Hepatocyte (in vitro differentiated cells): Measurements from ENCODE around the gene ANO2. TPM values are rescaled to one million over a fixed set of nuclear protein-coding genes. Genes with fewer than 3 reads are reported as not detected.

Experiments
- DNase-seq: peaks from one replicate; pipeline ENCODE4 v3.0.0-alpha.2; 2016; ENCODE audit warnings: low spot score
- H2AFZ ChIP-seq: fragments of 200-600 bp; sonication (generic); 2 replicates; pipeline ENCODE4 v1.6.0; 2016; ENCODE audit warnings: antibody characterized with exemption, mild to moderate bottlenecking
- H3K27ac ChIP-seq: fragments of 200-600 bp; sonication (generic); 2 replicates; pipeline ENCODE4 v1.5.1; 2016; ENCODE audit warnings: mild to moderate bottlenecking
- H3K27me3 ChIP-seq: fragments of 200-600 bp; sonication (generic); 2 replicates; pipeline ENCODE4 v1.6.1; 2016
- H3K36me3 ChIP-seq: fragments of 200-600 bp; sonication (generic); replicated peaks from 2 replicates; pipeline ENCODE4 v1.5.1; 2016; ENCODE audit warnings: low read depth; ENCODE audit not compliant: insufficient read depth
- H3K4me1 ChIP-seq: fragments of 200-600 bp; sonication (generic); 2 replicates; pipeline ENCODE4 v1.5.1; 2016; ENCODE audit warnings: mild to moderate bottlenecking, moderate library complexity; ENCODE audit not compliant: insufficient read depth
- H3K4me2 ChIP-seq: fragments of 200-600 bp; sonication (generic); 2 replicates; pipeline ENCODE4 v1.6.0; 2016
- H3K4me3 ChIP-seq: fragments of 200-600 bp; sonication (generic); 2 replicates; pipeline ENCODE4 v1.5.1; 2016; ENCODE audit warnings: mild to moderate bottlenecking
- H3K79me2 ChIP-seq: fragments of 200-600 bp; sonication (generic); 2 replicates; pipeline ENCODE4 v1.6.0; 2017; ENCODE audit warnings: mild to moderate bottlenecking
- H3K9me2 ChIP-seq: fragments of 200-600 bp; sonication (generic); replicated peaks from 2 replicates; pipeline ENCODE4 v1.6.0; 2017; ENCODE audit warnings: mild to moderate bottlenecking; ENCODE audit not compliant: insufficient read depth
- H3K9me3 ChIP-seq: fragments of 200-600 bp; sonication (generic); 2 replicates; pipeline ENCODE4 v1.5.1; 2016; ENCODE audit warnings: low read depth, mild to moderate bottlenecking
- H4K20me1 ChIP-seq: fragments of 200-600 bp; sonication (generic); 2 replicates; pipeline ENCODE4 v1.6.0; 2016; ENCODE audit warnings: mild to moderate bottlenecking; ENCODE audit not compliant: insufficient read depth, poor library complexity, severe bottlenecking
- CTCF ChIP-seq: fragments of 200-600 bp; sonication (generic); IDR thresholded peaks from 2 replicates; pipeline ENCODE4 v1.5.1; 2016; ENCODE audit warnings: antibody characterized with exemption, mild to moderate bottlenecking; ENCODE audit not compliant: poor library complexity
- EZH2 ChIP-seq: fragments of 200-600 bp; sonication (generic); IDR thresholded peaks from 2 replicates; pipeline ENCODE4 v1.6.1; 2016; ENCODE audit warnings: antibody characterized with exemption, mild to moderate bottlenecking, borderline replicate concordance
- EZH2phosphoT487 ChIP-seq: fragments of 200-600 bp; sonication (generic); IDR thresholded peaks from one replicate; pipeline ENCODE4 v1.6.1; 2018; ENCODE audit warnings: antibody characterized with exemption, mild to moderate bottlenecking, low read depth, moderate library complexity; ENCODE audit not compliant: unreplicated experiment, severe bottlenecking
- WGBS: methylation state at CpG from one replicate; pipeline ENCODE4 v1.1.6; 2016; ENCODE audit warnings: low lambda C conversion rate; ENCODE audit errors: missing lambda C conversion rate; 5-methylcytosine and 5-hydroxymethylcytosine counted together
- polyA plus RNA-seq: library from polyadenylated mRNA; unstranded; fragments of >200 nt; fragmentation: Nextera tagmentation; extraction: Ambion mirVana; gene quantifications from 2 replicates; pipeline ENCODE4 v1.2.1, GENCODE V29; 2016
- total RNA-seq: library from RNA; depleted of rRNA; stranded (reverse); fragments of >200 nt; gene quantifications from 2 replicates; pipeline ENCODE4 v1.2.3, GENCODE V29; 2014

ANO2 gene
- total and polyA plus RNA-seq, 2 experiments from 2014 or later: 1.0 to 1.9 TPM

GRCh38 chr12:5921966-5922899 is 22.8 kb downstream of the ANO2 start:
- DNase-seq: no peak
- no peak for TF ChIP-seq EZH2
- no peak for TF ChIP-seq EZH2phosphoT487
- no peak overlapping the region for H3K4me2 ChIP-seq
- no peaks in the 10 kb centered on the region for H3K79me2 ChIP-seq
- H3K9me2 ChIP-seq: no peaks in the 10 kb centered on the region
- no peaks in the 10 kb centered on the region for H3K36me3 ChIP-seq
- peaks cover 12% of the 10 kb centered on the region for H3K27me3 ChIP-seq
- no peak overlapping the region for H3K4me3 ChIP-seq
- no peaks in the 10 kb centered on the region for H4K20me1 ChIP-seq
- H3K9me3 ChIP-seq: no peaks in the 10 kb centered on the region
- H3K4me1 ChIP-seq: no peaks in the 10 kb centered on the region
- H3K27ac ChIP-seq: no peak overlapping the region
- 81% methylated on average over 14 of the region's 15 CpGs for WGBS
- no peak overlapping the region for H2AFZ ChIP-seq

GRCh38 chr12:5921027-5921909 is 23.8 kb downstream of the ANO2 start:
- Histone ChIP-seq H3K4me3 (no peak overlapping the region), H3K4me2 (no peak overlapping the region), H4K20me1 (no peaks in the 10 kb centered on the region), H3K9me3 (no peaks in the 10 kb centered on the region), H3K27me3 (peaks cover 12% of the 10 kb centered on the region), H3K9me2 (no peaks in the 10 kb centered on the region), H3K79me2 (no peaks in the 10 kb centered on the region), H2AFZ (no peak overlapping the region), H3K27ac (no peak overlapping the region), H3K36me3 (no peaks in the 10 kb centered on the region), H3K4me1 (no peaks in the 10 kb centered on the region)
- DNase-seq: no peak
- WGBS: 94% methylated on average over 25 of the region's 25 CpGs
- no peak for TF ChIP-seq EZH2
- no peak for TF ChIP-seq CTCF

GRCh38 chr12:5916785-5917290 is 28.2 kb downstream of the ANO2 start:
- H3K27ac ChIP-seq: no peak overlapping the region
- no peaks in the 10 kb centered on the region for H3K9me2 ChIP-seq
- H3K4me1 ChIP-seq: no peaks in the 10 kb centered on the region
- H3K27me3 ChIP-seq: peaks cover 2% of the 10 kb centered on the region
- H3K4me3 ChIP-seq: no peak overlapping the region
- H3K36me3 ChIP-seq: no peaks in the 10 kb centered on the region
- no peaks in the 10 kb centered on the region for H4K20me1 ChIP-seq
- no peak for DNase-seq
- no peak for TF ChIP-seq CTCF
- no peak for TF ChIP-seq EZH2phosphoT487
- no peak for TF ChIP-seq EZH2
- WGBS: 81% methylated on average over 9 of the region's 9 CpGs
- H3K79me2 ChIP-seq: no peaks in the 10 kb centered on the region
- no peaks in the 10 kb centered on the region for H3K9me3 ChIP-seq
- H3K4me2 ChIP-seq: no peak overlapping the region
- H2AFZ ChIP-seq: no peak overlapping the region

- no peaks in the 10 kb centered on the region for H3K9me3 ChIP-seq
- no peaks in the 10 kb centered on the region for H4K20me1 ChIP-seq
- no peak for DNase-seq
- H3K36me3 ChIP-seq: no peaks in the 10 kb centered on the region
- no peak overlapping the region for H3K27ac ChIP-seq
- H3K4me3 ChIP-seq: no peak overlapping the region
- H3K4me1 ChIP-seq: no peaks in the 10 kb centered on the region
- no peaks in the 10 kb centered on the region for H3K9me2 ChIP-seq
- no peak overlapping the region for H2AFZ ChIP-seq
- TF ChIP-seq EZH2 (no peak), EZH2phosphoT487 (no peak), CTCF (no peak)
- 96% methylated on average over 4 of the region's 4 CpGs for WGBS
- no peak overlapping the region for H3K4me2 ChIP-seq
- H3K79me2 ChIP-seq: no peaks in the 10 kb centered on the region
- H3K27me3 ChIP-seq: peaks cover 2% of the 10 kb centered on the region
Measured at GRCh38 chr12:5915511-5915910, 29.5 kb downstream of the ANO2 start.
